Stimulated activated CD8-positive, alpha-beta memory T cell treated with anti-CD3 and anti-CD28 coated beads, Interleukin-15, amount 100 ng/mL, for 48 hours (primary cell): Measurements from ENCODE around the gene B4GALNT3.

Experiments used
- DNase-seq, 2 donors: peaks; one replicate each; pipeline ENCODE4 v3.0.0-alpha.2; 2020; ENCODE audit warnings: low read depth in 2 of 2

B4GALNT3 gene

DNA sequence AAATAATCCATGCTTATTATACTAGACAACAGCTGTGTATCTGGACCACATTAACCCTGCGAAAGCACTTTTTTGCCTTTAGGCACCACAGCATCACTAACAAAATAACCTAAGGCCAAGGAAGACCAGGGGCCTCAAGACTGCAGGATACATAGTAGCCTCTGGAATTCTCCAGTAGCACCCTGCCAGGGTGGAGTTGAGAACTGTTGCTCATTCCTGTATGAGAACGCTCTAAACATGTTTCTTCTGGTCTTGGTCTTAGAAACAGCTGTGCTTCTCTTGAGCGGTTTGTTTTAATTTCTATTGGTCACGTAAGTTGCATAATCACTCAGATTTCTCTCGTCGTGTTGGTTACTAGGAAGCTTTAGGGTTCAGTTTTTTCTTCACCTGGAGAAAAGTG, 7.9 kb downstream of the B4GALNT3 start:
- no peak for DNase-seq

DNA sequence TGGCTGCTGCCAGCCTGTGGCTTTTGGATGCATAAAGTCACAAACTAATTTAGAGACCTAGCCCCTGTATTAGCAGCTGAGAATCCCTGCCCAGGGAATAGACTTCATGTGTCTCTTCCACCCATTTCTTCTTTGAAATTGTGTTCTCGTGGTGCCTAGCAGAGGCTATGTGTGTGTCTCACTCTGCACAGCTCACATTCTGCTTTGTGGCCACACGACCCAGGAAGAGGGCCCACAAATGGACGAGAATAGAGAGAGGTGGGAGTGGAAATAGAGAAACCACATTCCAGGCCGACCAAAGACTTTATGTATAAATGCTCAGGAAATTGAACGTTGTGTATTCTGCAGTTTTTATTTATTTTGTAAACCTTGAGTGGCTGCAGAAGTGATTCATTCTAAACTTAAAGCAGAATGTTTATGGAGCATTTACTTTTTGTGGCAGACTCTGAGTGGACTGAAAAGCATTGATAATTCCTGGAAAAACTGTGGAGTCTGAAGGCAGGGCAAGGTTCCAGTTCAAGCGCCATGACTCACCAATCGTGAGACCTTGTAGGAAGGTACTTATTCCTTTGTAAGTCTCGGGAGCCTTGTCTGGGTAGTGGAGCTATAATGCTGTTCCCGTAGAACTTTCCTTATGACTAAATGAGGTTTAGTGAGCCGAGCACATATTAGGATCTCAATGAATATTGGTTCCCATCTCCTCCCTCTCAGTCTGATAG, 9.1 kb downstream of the B4GALNT3 start:
- DNase-seq: no peak

- DNase-seq: no peak
Measured at GRCh38 chr12:470133-470532, 10.4 kb downstream of the B4GALNT3 start.

DNA sequence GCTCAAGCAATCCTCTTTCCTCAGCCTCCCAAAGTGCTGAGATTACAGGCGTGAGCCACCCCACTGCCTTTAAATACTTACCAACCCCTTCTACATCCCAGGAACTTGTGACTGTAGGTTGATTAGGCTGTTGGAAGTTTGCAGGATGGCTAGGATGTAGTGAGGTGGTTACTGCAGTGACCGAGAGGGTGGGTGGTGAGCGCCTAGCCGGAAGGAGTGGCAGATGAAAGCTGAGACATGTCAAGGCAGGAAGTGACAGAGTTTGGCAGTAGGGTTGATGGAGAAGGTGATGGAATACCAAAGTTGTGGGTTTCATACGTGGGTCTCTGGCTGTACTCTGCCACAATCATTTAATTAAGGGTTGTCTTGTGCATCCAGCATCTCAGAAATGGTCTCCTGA, 13.5 kb downstream of the B4GALNT3 start:
- no peak for DNase-seq

GRCh38 chr12:473863-474577, 14.3 kb downstream of the B4GALNT3 start:
- no peak for DNase-seq

- DNase-seq: no peak
Measured at GRCh38 chr12:475286-475685, 15.5 kb downstream of the B4GALNT3 start.

- DNase-seq: no peak
Measured at GRCh38 chr12:479161-479560, 19.4 kb downstream of the B4GALNT3 start.

DNA sequence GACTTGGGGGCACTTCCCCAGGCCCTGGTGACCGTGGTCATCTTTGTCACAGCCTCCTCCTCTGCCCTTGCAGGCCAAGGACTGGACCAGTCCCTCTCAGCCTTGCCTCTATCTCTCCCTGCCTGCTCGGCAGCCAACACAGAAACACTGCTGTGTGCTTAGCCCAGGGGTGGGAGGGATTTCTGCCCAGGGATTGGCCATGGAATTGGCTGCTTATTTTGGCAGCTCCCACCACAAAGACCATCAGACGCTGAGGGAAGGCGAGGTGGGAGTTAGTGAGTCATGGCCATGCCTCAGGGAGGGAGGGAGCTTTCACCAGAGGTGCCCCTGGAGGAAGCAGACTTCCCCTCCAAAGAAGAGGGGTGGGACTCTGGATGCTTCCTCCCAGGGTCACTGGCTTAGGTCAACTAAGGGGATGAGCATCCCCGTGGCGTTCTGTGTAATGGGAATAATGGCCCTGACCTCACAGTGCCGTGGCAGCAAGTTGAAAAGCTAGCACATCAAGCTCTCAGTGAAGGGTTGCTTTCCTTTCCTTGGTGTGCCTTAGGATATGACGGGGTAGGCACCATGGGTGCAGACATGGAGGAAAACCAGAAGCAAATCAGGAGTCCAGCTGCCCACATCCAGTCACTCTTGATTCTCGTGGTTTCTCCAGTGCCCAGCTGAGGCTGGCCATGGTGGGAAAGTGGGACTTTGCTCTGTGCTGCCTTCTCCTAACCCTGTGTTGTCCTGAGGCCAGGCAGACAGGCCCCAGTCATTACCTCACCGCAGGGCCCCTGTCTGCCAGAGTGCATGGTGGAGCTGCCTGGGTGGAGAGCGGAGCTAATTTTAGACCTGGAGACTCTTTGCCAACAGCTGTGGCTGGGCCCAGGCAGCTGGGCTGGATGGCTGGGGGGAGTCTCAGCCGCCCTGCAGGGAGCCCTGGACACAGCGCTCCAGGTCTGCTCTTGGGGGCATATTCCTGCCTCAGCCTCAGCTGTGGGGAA, 21.4 kb downstream of the B4GALNT3 start:
- DNase-seq: no peak

GRCh38 chr12:482061-482460, 22.3 kb downstream of the B4GALNT3 start:
- no peak for DNase-seq

DNA sequence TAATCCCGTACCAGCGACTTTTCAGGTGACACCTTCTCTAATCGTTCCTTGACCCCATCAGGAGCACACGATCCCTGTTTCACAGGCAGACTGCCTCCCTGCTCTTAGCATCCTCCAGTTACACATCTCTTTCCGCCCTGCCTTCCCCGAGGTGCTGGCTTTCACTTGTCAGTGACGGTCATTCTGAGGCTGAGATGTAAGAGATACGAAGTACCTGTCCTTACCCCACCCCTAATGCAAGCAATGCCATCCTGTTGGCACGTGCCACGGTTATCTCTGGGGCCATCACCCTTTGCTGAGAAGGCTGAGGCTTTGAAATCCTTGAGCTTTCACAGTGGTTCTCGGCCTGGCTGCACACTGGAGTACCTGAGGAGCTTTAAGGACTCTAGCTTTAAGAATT, 24.4 kb downstream of the B4GALNT3 start:
- DNase-seq: no peak

GRCh38 chr12:490260-490659, 30.5 kb downstream of the B4GALNT3 start:
- DNase-seq: no peak

DNA sequence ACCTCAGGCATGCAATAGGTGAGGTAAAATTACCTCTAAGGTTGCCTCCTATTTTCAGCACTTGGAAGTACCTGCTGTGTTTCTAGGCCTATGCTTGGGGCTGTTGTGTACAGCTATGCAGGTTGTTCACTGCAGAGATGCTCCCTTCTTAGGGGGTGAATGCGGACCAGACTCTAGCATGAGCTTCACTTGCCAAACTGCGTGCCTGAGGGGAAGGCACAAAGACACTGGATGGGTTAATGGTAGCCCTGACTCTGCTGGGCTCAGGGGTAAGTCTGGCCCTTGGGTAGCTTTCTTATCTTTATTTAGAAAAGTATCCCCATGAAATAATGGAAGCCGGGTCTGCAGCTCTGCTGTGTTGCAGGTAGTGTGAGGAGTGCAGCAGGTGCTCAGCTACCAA, 35.7 kb downstream of the B4GALNT3 start:
- DNase-seq: no peak

DNA sequence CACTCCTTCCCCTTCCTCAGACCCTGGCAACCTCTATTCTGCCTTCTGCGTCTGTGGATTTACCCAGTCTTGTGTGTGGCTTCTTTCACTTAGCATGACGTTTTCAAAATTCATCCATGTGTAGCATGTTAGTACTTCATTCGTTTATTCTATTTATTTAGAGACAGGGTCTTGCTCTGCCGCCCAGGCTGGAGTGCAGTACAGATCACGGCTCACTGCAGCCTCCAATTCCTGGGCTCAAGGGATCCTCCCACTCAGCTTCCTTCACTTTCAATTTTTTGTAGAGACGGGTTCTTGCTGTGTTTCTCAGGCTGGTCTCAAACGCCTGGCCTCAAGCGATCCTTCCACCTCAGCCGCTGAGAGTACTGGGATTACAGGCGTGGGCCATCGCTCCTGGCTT, 37.0 kb downstream of the B4GALNT3 start:
- no peak for DNase-seq

- no peak for DNase-seq
Measured at GRCh38 chr12:497501-498160, 37.9 kb downstream of the B4GALNT3 start.

- no peak for DNase-seq
Measured at GRCh38 chr12:499837-500458, 40.2 kb downstream of the B4GALNT3 start.

- no peak for DNase-seq
Measured at GRCh38 chr12:501722-502447, 42.1 kb downstream of the B4GALNT3 start.

DNA sequence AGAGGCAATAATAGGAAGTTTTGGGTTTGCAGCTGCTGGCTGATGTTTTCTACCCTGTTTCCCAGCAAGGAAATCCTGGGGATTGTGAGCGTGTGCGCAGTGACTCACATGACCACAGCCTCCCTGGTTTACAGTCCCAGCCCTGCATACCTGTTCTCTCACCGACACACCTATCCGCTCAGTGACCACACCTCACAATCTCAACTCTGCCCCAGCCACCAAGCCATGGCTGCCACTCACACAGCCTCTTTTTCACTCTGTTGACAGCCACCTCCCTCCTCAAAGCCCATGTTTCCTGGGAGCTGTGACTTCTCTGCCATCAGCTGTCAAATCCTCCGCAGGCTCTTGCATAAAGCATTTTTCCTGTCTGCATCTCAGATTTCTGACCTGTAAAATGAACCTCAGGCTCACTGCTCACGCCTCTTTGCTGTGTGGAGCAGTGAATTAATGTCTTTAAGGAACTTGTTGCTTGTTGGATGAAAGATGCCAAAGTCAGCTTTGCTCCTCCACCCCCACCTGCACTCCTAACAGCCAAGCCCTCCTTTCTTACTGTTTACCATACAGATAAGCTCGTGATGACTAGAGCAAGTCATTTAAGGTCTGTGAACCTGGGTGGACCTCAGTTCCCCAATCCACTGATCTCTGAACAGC, 43.5 kb downstream of the B4GALNT3 start:
- DNase-seq: no peak

GRCh38 chr12:505221-505620, 45.5 kb downstream of the B4GALNT3 start:
- DNase-seq: no peak

DNA sequence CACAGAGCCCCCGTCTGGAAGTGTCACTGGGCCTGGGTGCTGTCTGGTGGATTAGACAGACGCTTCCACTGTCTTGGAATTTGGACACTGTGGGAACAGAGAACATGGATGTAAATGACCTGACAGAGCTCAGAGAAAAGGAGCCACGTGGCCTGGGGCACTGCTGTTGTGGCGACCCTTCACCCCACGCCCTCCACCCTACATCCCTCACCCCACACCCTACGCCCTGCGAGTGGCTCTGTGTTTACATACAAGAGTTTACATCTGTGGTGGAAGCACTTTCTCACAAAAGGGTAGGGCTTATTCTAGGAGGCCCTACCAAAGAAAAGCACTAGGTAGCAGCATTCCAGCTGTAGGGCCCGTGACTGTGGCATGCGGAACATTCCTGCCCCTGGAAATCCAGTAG, 47.7 kb downstream of the B4GALNT3 start:
- DNase-seq: no peak

- DNase-seq: no peak
Measured at GRCh38 chr12:508145-508544, 48.4 kb downstream of the B4GALNT3 start.
